ENCODE measurements around the gene XRCC3.
"Not testable (repeated sequence)": the region's sequence is repeated elsewhere in the genome, so short reads cannot be mapped to it uniquely, and the experiment has no call there.

XRCC3 gene

DNA sequence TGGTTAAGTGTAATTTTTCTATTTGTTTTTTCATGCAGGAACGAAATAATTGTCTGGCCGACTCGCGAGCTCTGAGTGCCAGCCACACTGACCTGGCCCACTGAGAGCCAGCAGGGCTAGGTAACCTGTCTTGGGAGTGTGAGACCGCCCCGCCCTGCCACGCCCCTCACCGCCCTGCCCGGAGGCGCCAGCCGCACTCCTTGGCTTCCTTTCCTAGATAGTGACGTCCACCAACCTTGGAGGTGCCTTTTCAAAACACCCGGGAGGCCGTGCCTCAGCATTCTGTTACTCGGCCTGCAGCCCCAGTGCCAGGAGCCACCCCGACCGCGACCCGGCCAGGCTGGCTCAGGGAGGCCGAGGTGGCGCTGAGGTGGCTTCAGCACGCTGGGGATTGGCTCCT, 21.7 kb downstream of the XRCC3 start:
- no peak for DNase-seq (ENCODE audit: low read depth)

DNA sequence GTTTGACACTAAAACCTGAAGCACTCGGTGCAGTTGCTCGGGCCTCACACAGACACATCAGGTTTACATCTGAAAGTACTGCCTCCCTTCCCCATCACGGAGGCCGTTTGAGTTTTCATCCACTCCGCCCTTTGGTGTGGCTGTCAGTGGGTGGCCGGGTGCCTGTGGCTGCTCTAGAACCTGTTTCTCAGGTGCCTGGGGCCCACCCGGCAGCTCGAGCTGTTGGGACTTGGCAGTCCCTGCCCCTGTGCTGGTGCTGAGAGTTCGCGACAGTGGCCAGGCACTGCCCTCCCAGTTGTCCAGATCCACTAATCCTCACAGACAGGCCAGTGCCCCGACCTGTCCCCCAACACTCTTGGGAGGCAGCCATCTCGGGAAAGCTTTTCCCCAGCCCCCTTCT, 22.4 kb downstream of the XRCC3 start:
- DNase-seq (ENCODE audit: low read depth), result no peak

- no peak for DNase-seq (ENCODE audit: low read depth)
Observed at GRCh38 chr14:103692159-103692558, 23.1 kb downstream of the XRCC3 start.

DNA sequence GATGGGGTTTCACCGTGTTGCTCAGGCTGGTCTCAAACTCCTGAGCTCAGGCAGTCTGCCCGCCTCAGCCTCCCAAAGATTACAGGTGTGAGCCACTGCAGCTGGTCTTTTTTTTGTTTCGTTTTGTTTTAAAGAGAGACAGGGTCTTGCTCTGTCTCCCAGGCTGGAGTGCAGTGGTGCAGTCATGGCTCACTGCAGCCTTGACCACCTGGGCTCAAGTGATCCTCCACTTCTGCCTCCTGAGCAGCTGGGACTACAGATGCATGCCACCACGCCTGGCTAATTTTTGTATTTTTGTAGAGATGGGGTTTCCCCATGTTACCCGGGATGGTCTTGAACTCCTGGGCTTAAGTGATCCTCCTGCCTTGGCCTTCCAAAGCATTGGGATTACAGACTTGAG, 23.6 kb downstream of the XRCC3 start:
- not testable (repeated sequence) for DNase-seq (ENCODE audit: low read depth)

DNA sequence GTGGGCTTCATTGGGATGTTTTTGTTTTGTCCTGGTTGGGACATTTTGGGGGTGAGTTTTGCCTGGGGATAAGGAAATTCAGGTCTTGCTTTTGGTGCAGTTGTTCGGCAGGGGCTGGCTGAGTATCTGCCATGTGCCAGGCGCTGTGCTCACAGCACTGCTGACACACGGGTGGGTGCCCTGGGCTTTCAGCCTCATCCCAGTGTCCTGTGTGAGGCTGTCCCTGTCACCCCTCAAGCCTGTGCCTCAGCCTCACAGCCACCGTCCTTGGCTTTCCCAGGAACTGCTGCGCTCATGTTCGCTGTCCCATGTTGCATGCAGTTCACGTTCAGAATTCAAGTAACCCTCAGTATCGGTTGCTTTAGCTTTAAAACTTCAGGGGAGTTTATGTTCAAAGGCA, 24.9 kb downstream of the XRCC3 start:
- DNase-seq (ENCODE audit: low read depth), result no peak

- no peak for DNase-seq (ENCODE audit: low read depth)
Observed at GRCh38 chr14:103688906-103689902, 26.0 kb downstream of the XRCC3 start.

- no peak for DNase-seq (ENCODE audit: low read depth)
Observed at GRCh38 chr14:103688441-103688840, 26.8 kb downstream of the XRCC3 start.

- DNase-seq (ENCODE audit: low read depth), result no peak
Observed at GRCh38 chr14:103687712-103688111, 27.5 kb downstream of the XRCC3 start.

- DNase-seq (ENCODE audit: low read depth), result no peak
Observed at GRCh38 chr14:103686831-103687485, 28.3 kb downstream of the XRCC3 start.

GRCh38 chr14:103685276-103686211, 29.7 kb downstream of the XRCC3 start:
- no peak for DNase-seq (ENCODE audit: low read depth)

DNA sequence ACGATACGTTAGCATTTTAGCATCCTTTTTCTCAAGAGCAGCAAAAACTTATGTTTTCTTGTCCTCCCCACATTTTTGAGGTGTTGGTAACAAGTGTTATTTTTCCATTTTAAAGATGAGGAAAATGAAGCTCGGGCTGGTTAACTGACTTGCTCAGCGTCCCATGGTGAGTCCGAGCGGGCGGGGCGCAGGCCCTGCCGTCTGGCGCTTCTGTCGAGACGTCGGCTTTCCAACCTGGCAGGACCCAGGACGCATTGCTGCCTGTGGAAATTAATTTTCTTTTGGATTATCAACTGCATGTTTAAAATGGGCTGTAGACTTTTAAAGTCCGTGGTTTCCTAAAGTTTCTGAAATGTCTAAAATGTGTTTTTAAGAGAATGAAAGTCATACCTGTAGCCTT, 30.4 kb downstream of the XRCC3 start:
- no peak for DNase-seq (ENCODE audit: low read depth)

DNA sequence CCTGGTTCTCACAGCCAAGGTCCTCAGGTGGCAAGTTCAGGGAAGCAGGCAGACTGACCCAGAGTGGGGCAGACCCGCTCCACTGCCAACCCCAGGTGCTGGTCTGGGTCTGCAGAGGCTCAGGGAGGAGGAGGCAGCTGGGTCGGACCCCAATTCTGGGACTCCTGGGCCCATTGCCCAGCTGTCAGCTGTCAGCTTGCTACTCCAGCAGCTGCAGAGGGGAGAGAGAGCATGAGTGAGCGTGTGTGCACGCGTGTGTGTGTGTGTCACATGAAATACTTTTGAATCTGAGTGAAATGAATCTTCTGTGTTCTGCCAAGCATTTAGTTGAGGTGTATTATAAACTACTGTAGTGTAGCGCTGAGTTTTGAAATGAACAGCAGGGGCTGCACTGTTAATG, 30.8 kb downstream of the XRCC3 start:
- no peak for DNase-seq (ENCODE audit: low read depth)

DNA sequence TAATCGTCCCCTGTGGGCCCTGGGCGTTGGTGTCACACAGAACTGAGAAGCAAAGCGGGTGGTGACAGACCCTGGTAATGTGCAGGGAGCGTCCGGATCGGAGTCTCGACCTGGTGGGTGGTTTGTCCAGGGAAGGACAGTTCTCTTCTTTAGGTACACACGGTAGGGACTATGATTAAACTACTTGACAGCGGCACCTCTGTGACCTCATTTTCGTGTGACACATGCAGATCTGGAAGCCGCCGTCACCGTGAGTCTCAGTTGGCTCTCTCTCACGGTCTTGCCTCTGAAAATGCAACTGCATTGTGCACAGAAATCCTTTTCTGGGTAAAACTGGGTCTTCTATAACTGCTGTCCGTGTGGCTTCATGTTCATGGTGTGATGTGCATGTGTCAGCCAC, 32.1 kb downstream of the XRCC3 start:
- no peak for DNase-seq (ENCODE audit: low read depth)

DNA sequence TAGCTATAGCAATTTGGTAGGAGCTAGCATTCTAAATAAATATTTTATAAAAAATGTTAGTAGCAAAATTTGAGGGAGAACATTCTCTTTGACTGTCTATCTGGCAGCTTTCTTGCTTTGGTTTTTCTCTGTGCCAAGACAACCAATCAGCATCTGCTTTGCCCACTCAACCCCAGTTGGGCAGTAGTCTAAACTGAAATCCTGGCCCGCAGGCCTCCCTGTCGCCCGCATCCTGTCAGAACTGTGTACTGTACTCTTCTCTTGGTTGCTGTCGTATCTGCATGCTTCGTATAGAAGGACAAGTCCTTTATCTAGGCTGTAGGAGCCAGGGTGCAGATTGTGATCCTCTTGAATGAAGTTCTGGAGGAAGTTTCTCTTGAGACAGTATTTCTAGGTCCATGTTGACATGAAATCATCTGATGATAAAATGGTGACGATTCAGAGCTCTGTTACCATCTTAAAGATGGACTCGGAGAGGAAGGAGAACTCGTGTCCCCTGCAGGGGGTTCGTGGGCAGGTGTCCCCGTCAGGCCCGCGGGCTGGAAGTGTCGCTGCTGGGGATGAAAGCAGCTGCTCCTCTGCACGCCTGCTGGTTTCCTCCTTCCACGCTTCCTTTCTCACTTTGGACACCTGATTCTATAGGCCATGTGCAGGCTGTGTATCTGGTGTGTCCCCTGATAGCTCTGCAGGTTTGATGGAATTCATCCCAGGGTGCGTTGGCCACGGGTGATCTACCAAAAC, 34.6 kb downstream of the XRCC3 start:
- DNase-seq (ENCODE audit: low read depth), result no peak

GRCh38 chr14:103679351-103679750, 35.9 kb downstream of the XRCC3 start:
- DNase-seq (ENCODE audit: low read depth), result peak; percentile 12

- DNase-seq (ENCODE audit: low read depth), result no peak
Observed at GRCh38 chr14:103676881-103677675, 38.2 kb downstream of the XRCC3 start.

- no peak for DNase-seq (ENCODE audit: low read depth)
Observed at GRCh38 chr14:103675957-103676356, 39.3 kb downstream of the XRCC3 start.

- no peak for DNase-seq (ENCODE audit: low read depth)
Observed at GRCh38 chr14:103671911-103672310, 43.3 kb downstream of the XRCC3 start.

DNA sequence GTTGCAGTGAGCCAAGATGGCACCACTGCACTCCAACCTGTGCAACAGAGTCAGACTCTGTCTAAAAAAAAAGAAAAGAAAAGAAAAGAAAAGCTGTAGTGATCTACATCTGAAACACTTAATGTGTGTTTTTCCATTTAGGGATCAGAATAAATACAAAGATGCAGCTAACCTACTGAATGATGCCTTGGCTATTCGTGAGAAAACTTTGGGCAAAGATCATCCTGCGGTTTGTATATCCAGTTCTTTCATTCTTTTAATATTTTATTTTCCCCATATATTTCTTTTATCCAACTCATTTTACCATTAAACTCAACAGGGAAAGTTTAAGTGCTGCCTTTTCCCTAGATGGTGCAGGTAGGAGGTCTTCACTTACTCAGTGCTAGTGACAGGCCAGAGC, 45.9 kb downstream of the XRCC3 start:
- no peak for DNase-seq (ENCODE audit: low read depth)

- no peak for DNase-seq (ENCODE audit: low read depth)
Observed at GRCh38 chr14:103668117-103668516, 47.1 kb downstream of the XRCC3 start.

GRCh38 chr14:103667671-103668070, 47.6 kb downstream of the XRCC3 start:
- DNase-seq (ENCODE audit: low read depth), result no peak
